Activated CD4-positive, alpha-beta memory T cell treated with anti-CD3 and anti-CD28 coated beads for 36 hours (primary cell): ENCODE measurements around the gene OR4X2. TPM values are rescaled to one million over a fixed set of nuclear protein-coding genes. Genes with fewer than 3 reads are reported as not detected.

Experiments used
- total RNA-seq, 2 experiments: library from RNA; stranded (reverse); gene quantifications; one replicate each; pipeline ENCODE4 v1.2.3, GENCODE V29; 2021

OR4X2 gene
- total RNA-seq, 2 experiments from 2014 or later: not detected

Other genes with a start within 250 kb of the OR4X2 start
- gene OR4B1, start 28.3 kb upstream of the OR4X2 start, total RNA-seq: not detected
- not detected for gene OR4X1, start 18.8 kb downstream of the OR4X2 start, total RNA-seq
- not detected for gene OR4S1, start 61.1 kb downstream of the OR4X2 start, total RNA-seq
- not detected for gene OR4C3, start 79.8 kb downstream of the OR4X2 start, total RNA-seq
- gene OR4C5, start 121.4 kb downstream of the OR4X2 start, total RNA-seq: not detected
- gene OR4A47, start 243.7 kb downstream of the OR4X2 start, total RNA-seq: not detected